GM23248 (cell line): ENCODE data around the gene DAB1.

Experiments used
- EZH2 ChIP-seq: fragments of 200-600 bp; sonication (generic); IDR thresholded peaks from 2 replicates; pipeline ENCODE4 v1.6.1; 2018; ENCODE audit warnings: antibody characterized with exemption, mild to moderate bottlenecking; ENCODE audit not compliant: insufficient read depth, poor library complexity, severe bottlenecking
- EZH2phosphoT487 ChIP-seq: fragments of 200-600 bp; sonication (generic); IDR thresholded peaks from 2 replicates; pipeline ENCODE4 v1.6.1; 2018; ENCODE audit warnings: antibody characterized with exemption, moderate library complexity, mild to moderate bottlenecking, low read depth; ENCODE audit not compliant: insufficient read depth

GRCh38 chr1:57131701-57132394 is 292.0 kb downstream of the DAB1 start:
- TF ChIP-seq EZH2 (no peak), EZH2phosphoT487 (no peak)
